Measurements from ENCODE around the gene GALNT15. TPM values are rescaled to one million over a fixed set of nuclear protein-coding genes. Genes with fewer than 3 reads are reported as not detected.

Gene GALNT15
- total RNA-seq, 1 donor from 2014 or later: 0.95 TPM

GRCh38 chr3:16204751-16205150, 30.3 kb downstream of the GALNT15 start:
- Mint-ChIP-seq H3K4me3 (ENCODE audit: unreplicated experiment) (no peak overlapping the region), H3K36me3 (ENCODE audit: low read depth, unreplicated experiment) (no peaks in the 10 kb centered on the region), H3K27ac (ENCODE audit: unreplicated experiment) (peak overlapping the region; percentile 59), H3K27me3 (ENCODE audit: low read depth, unreplicated experiment) (no peaks in the 10 kb centered on the region), H3K9me3 (ENCODE audit: unreplicated experiment) (no peaks in the 10 kb centered on the region), H3K4me1 (ENCODE audit: low read depth, unreplicated experiment) (peaks cover 29% of the 10 kb centered on the region)
- no peak overlapping the region for H2AFZ ChIP-seq (ENCODE audit: low read depth, low read length)
- H3K9ac ChIP-seq (ENCODE audit: low read length): peak overlapping the region; percentile 7
- H3K27me3 ChIP-seq (ENCODE audit: insufficient read depth, low read length): no peaks in the 10 kb centered on the region
- H3K4me2 ChIP-seq (ENCODE audit: low read length): peak overlapping the region; percentile 47
- H3K9me3 ChIP-seq (ENCODE audit: insufficient read depth, low read depth, low read length): no peaks in the 10 kb centered on the region
- H3K4me1 ChIP-seq (ENCODE audit: insufficient read depth, low read length): peaks cover 38% of the 10 kb centered on the region
- no peaks in the 10 kb centered on the region for H4K20me1 ChIP-seq (ENCODE audit: insufficient read depth, low read length)
- no peak for FAIRE-seq
- no peak overlapping the region for H3K4me3 ChIP-seq (ENCODE audit: insufficient read depth, low read depth, low read length)
- DNase-seq (ENCODE audit: low read depth): no peak
- no peaks in the 10 kb centered on the region for H3K79me2 ChIP-seq (ENCODE audit: insufficient read depth, low read length)
- H3K27ac ChIP-seq (ENCODE audit: low read depth, low read length): peak overlapping the region; percentile 57
- no peak for TF ChIP-seq CTCF (IDR thresholded peaks at IDR 0.05; ENCODE audit: insufficient read depth, low read depth, low read length)
- H3K36me3 ChIP-seq (ENCODE audit: insufficient read depth, low read length): no peaks in the 10 kb centered on the region

- Histone ChIP-seq H3K4me3 (ENCODE audit: insufficient read depth, low read depth, low read length) (no peak overlapping the region), H3K9me3 (ENCODE audit: insufficient read depth, low read depth, low read length) (no peaks in the 10 kb centered on the region), H4K20me1 (ENCODE audit: insufficient read depth, low read length) (no peaks in the 10 kb centered on the region), H3K4me2 (ENCODE audit: low read length) (peak overlapping the region; percentile 47), H3K27me3 (ENCODE audit: insufficient read depth, low read length) (no peaks in the 10 kb centered on the region), H3K27ac (ENCODE audit: low read depth, low read length) (peak overlapping the region; percentile 57), H3K4me1 (ENCODE audit: insufficient read depth, low read length) (peaks cover 34% of the 10 kb centered on the region), H3K36me3 (ENCODE audit: insufficient read depth, low read length) (no peaks in the 10 kb centered on the region), H3K9ac (ENCODE audit: low read length) (peak overlapping the region; percentile 7), H3K79me2 (ENCODE audit: insufficient read depth, low read length) (no peaks in the 10 kb centered on the region), H2AFZ (ENCODE audit: low read depth, low read length) (no peak overlapping the region)
- FAIRE-seq: no peak
- DNase-seq (ENCODE audit: low read depth): peak; percentile 95
- Mint-ChIP-seq H3K36me3 (ENCODE audit: low read depth, unreplicated experiment) (no peaks in the 10 kb centered on the region), H3K9me3 (ENCODE audit: unreplicated experiment) (no peaks in the 10 kb centered on the region), H3K27ac (ENCODE audit: unreplicated experiment) (peak overlapping the region; percentile 6), H3K4me3 (ENCODE audit: unreplicated experiment) (no peak overlapping the region), H3K4me1 (ENCODE audit: low read depth, unreplicated experiment) (peaks cover 29% of the 10 kb centered on the region), H3K27me3 (ENCODE audit: low read depth, unreplicated experiment) (no peaks in the 10 kb centered on the region)
- TF ChIP-seq EZH2 (IDR thresholded peaks at IDR 0.05; ENCODE audit: insufficient read depth, low read length) (no peak), CTCF (IDR thresholded peaks at IDR 0.05; ENCODE audit: insufficient read depth, low read depth, low read length) (no peak)
These were observed 30.8 kb downstream of the GALNT15 start for GRCh38 chr3:16205156-16205870.

DNA sequence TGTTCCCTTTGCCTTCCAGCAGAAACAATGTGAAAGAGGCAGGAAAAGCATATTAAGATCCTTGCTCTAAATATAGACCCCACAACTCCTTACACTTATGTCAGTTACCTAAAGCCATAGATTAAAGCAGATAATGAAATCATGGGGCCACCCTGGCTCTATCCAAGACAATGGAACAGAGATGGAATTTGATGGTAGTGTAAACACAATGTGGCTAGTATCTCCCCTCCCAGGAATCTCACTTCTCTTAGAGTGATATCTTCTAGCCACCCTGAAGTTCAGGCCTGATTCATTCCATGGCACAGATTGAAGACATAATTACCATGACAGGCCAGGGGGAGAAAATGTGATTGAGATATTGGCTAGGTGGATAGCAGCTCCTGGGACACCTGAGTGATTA, 32.6 kb downstream of the GALNT15 start:
- DNase-seq (ENCODE audit: low read depth): no peak
- Mint-ChIP-seq H3K4me1 (ENCODE audit: low read depth, unreplicated experiment) (peaks cover 36% of the 10 kb centered on the region), H3K4me3 (ENCODE audit: unreplicated experiment) (no peak overlapping the region), H3K27ac (ENCODE audit: unreplicated experiment) (no peak overlapping the region), H3K27me3 (ENCODE audit: low read depth, unreplicated experiment) (no peaks in the 10 kb centered on the region), H3K9me3 (ENCODE audit: unreplicated experiment) (no peaks in the 10 kb centered on the region), H3K36me3 (ENCODE audit: low read depth, unreplicated experiment) (no peaks in the 10 kb centered on the region)
- Histone ChIP-seq H2AFZ (ENCODE audit: low read depth, low read length) (no peak overlapping the region), H3K79me2 (ENCODE audit: insufficient read depth, low read length) (no peaks in the 10 kb centered on the region), H3K27me3 (ENCODE audit: insufficient read depth, low read length) (no peaks in the 10 kb centered on the region), H3K4me3 (ENCODE audit: insufficient read depth, low read depth, low read length) (no peak overlapping the region), H3K27ac (ENCODE audit: low read depth, low read length) (no peak overlapping the region), H4K20me1 (ENCODE audit: insufficient read depth, low read length) (no peaks in the 10 kb centered on the region), H3K4me1 (ENCODE audit: insufficient read depth, low read length) (peaks cover 28% of the 10 kb centered on the region), H3K9ac (ENCODE audit: low read length) (no peak overlapping the region), H3K4me2 (ENCODE audit: low read length) (no peak overlapping the region), H3K9me3 (ENCODE audit: insufficient read depth, low read depth, low read length) (no peaks in the 10 kb centered on the region), H3K36me3 (ENCODE audit: insufficient read depth, low read length) (no peaks in the 10 kb centered on the region)
- TF ChIP-seq CTCF (IDR thresholded peaks at IDR 0.05; ENCODE audit: insufficient read depth, low read depth, low read length): no peak
- no peak for TF ChIP-seq EZH2 (IDR thresholded peaks at IDR 0.05; ENCODE audit: insufficient read depth, low read length)
- no peak for FAIRE-seq

Data from astrocyte (in vitro differentiated cells and primary cell).